Left lobe of liver (tissue), 2 donors: ENCODE measurements around the gene NPY5R. TPM values are rescaled to one million over a fixed set of nuclear protein-coding genes. Genes with fewer than 3 reads are reported as not detected.

Experiments
- ATAC-seq: fragments of 200-7000 bp; cut with Tn5 transposase; one replicate; pipeline ENCODE4 v1.9.1; 2020; ENCODE audit warnings: mild to moderate bottlenecking, moderate library complexity
- DNase-seq: peaks from one replicate; pipeline ENCODE4 v3.0.0-alpha.2; 2020; ENCODE audit warnings: low spot score
- total RNA-seq: library from RNA; stranded (reverse); gene quantifications from one replicate; pipeline ENCODE4 v1.2.1, GENCODE V29; 2021
- donor health status: DM: no; HTN: no; CAD: no; lungs with moderate emphysema.
- donor health status: DM: no; HTN: yes; CAD: no.

The NPY5R gene
- not detected for total RNA-seq

DNA sequence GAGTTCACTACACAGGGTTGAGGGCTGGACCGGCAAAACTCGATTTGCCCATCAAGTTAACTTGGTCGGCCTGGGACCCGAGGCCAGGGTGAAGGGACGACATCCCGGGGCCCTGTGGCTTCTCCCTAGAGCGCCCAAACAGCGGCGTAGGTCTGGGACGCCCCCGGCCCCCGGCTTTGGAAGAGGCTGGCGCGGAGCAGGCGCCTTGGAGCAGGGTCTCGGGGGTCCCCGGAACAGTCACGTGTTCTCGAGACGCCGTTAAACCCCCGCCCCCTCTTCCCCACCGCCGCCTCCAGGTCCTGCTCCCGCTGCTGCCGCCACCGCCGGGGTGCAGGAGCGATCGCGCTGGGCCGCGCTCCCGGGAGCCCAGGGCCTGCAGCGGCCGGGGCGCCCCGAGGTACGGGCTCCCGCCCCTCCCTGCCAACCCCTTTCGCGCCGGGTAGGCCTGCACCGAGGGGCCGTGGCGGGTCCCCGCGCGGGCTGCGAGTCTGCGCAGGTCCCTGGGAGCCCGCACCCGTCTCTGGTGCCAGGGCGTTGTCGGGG lies at the start of gene NPY5R:
TSS of gene NPY5R (plus strand) at position 289 of the 543 bp plus-strand sequence. CDS start 6,382 bp downstream, outside the sequence.
- DNase-seq (no peak), ATAC-seq (peak; percentile 50)

DNA sequence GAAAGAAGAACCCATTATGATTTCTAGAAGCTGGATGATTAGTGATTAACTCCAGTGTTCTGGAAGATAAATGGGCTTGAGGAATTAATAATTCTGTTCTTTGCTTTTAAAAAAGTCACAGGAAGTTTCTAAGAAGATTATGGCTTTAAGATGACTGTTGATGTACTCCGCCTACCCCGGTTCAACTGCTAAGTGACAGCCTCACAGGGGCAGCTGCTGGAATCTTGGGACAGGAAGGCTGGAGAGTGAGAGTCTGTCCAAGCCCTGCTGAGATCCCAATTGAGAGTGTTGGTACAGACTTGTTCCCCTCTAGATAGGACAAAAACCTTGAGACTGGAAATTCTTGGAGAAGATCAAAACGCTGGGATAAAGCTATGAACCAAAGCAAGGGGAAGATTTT lies 48.6 kb upstream of the NPY5R start:
- DNase-seq (no peak), ATAC-seq (no peak)

DNA sequence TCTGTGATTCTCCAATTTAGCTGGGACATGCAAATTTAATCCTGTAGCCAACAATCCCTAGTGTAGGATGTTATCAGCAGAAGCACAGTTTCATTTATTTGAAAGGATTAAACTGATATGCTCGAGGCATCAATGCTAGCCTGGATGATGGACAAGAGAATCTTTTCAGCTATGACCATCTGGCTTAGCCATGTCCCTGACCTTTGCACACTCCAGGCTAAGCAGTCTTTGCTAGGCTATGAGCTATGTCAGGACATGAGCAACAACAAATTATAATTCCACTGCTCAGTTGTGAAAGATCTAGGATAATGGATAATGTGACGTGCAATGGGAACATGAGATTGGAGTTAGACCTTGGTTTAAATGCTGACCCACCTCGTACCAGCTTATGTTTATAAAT lies 43.2 kb upstream of the NPY5R start:
- no peak for DNase-seq
- ATAC-seq, result no peak

DNA sequence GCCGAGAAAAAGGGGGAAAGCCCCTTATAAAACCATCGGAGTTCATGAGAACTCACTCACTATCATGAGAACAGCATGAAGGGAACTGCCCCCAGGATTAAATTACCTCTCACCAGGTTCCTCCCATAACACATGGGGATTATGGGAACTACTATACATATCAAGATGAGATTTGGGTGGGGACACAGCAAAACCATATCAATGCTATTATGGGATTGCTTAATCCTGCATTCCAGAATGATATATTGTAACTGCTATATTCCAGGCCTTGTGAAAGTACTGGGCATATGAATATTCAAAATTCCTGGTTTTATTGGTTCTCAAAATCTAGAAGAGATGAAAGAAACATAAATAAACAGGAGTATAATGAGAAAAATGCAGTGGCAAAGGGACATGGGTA lies 40.6 kb upstream of the NPY5R start:
- no peak for ATAC-seq
- DNase-seq, result no peak

DNA sequence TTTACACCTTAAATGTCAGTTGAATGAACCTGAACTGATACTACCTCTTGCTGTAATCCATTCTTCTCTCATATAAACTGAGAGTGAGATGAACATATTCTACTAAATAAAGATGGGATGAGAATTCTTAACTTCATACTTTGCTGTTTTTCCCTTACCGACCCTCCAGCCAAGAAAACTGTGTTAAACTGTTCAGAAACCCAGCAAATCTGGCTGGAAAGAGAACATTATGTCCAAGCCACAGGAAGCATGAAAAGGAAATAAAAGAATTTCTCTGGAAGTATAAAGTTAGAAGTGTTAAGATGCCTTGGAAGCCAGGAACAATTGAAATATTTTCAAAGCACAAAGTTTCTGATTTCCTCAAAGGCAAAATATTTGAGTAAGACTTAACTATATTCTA lies 34.2 kb upstream of the NPY5R start:
- DNase-seq (no peak), ATAC-seq (no peak)

DNA sequence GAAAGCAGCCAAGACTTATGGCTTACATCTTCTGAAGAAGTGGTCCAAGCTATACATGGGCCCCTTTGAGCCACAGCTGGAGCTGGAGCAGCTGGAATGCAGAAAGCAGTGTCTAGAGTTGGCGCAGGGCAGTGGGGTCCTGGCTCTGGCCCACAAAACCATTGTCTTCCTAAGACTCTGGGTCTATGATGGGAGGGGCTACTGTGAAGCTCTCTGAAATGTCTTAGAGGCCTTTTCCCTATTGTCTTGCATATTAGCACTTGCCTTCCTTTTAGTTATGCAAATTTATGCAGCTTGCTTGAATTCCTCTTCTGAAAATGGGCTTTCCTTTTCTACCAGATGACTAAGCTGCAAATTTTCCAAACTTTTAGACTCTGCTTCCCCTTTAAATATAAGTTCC lies 26.6 kb upstream of the NPY5R start:
- DNase-seq, result no peak
- no peak for ATAC-seq

DNA sequence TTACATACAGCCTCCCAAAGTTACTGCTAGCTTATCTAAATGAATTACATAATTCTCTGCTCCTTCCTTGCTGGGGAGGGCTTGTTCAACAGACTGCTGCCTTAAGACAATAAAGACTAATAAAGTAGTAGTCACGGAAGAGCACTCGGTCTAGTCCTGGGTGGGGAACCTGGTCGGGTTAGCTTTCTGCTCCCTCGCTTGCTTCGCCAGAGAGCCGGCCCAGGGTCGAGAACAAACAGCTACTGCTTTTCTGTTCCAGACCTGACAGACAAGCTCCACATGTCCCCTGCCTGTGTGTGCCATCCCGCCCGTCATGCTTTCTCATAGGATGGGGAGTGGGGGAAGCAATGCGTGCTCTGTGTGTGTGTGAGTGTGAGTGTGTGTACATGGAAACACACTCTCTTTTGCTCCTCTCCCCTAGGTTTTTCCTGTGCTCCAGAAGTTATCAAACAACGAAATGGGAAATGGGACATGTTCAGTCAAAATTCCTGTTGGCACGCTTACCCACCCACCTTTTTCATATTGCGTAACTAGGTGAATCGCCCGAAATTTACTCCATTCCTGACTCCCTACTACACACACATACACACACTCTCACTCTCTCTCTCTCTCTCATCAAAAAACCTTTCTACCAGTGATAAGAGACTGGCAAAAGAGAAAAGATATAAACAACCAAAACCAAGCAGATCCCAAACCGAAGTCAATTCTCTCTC lies 12.6 kb upstream of the NPY5R start:
- ATAC-seq (peak; percentile 4), DNase-seq (no peak)

DNA sequence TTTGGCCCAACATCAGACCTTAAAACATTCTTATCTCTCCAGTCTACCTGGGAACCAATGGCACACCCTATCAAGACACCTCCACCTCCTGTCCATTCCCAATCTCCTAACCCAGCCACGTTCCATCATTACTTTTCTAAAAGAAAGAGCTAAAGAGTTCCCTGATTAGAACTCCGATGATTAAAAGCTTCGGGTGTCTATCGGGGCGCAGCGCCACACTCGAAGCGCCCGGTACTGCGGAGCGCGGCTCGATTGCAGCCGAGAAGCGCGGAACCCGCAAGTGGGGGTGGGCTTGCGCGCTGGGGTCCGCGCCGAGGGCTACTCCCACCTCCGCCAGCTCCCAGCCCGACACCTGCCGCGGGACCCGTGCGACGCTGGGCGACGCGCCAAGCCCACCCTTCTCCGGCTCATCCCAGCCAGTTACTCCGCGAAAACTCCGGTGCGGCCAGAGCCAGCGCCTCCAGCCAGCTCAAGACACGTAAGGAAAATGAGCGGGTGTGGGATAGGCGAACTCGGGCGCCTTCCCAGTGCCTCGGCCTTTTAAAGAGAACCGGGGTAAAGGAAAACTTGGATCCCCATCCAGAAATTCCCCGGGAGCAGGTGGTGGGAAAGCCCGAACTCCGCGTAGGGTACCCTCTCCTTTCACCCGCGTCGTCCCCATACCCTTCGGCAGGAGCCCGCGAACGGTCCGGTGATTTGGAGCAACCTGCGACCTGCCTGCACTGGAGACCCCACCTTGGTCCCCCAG lies 11.9 kb upstream of the NPY5R start:
- ATAC-seq, result peak; percentile 29

DNA sequence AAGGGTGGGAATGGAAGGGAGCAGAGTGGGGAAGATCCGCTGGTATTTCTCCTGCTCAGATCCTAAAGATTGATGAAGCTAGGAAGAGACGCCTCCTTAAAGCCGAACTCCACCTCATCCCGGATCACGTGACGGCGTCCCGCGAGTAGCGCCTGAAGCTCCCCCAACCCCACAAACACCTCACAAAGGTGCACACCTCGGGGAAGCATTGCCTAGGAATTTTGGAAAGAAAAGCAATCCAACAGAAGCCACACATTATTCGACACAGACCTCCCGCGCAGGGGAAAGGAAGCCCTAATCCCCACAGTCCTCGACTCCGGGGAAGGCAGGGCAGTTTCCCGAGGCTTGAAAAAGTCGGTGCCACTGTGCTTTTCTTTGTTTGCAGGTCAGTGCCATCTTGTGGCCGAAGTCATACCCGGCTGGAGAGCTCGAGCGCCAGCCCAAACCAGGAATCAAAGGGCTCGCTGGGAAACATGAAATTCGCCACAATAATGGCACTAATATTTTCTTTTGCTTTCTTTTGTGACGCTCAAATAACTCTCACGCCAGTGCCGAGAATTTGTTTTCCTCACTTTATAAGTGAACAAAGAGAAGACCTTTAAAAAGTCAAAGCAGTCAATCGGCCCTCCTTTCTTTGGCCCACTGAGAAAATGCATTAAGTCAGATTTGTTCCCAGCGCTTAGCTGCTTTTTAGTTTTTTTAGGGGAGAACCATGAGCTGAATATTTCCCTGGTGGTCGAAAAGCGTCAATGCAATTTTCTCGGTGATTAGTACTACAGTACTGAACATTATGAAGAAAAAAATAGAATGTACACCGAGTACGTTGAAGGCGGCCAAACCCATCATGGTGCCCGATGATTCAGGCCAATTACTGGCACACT lies 10.9 kb upstream of the NPY5R start, which contains the start of gene NPY1R:
TSS of gene NPY1R (minus strand) at position 71 of the 881 bp plus-strand sequence. CDS start 6,042 bp downstream, outside the sequence.
- DNase-seq (peak; percentile 73), ATAC-seq (peak; percentile 98)

More for the DNA sequence above, 11.9 kb upstream of the NPY5R start:
- DNase-seq, result no peak

DNA sequence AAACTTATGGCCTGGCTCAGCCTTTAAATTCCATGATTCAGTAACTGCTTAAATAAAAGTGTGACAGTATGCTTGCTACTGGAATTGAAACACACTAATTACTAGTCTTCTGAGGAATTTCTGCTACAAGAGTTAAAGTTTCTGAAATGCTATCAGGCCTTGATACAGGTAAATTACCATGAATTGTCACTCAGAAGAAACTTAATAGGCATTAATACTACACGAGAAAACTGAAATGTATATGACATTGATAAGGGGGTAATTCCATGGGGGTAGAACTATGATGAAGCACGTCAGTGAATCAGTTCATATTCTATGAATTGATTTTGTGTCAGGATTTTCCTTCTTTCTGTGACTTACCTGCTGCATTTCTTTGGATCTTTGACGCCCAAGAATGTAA lies 8.3 kb upstream of the NPY5R start:
- DNase-seq, result no peak
- no peak for ATAC-seq

DNA sequence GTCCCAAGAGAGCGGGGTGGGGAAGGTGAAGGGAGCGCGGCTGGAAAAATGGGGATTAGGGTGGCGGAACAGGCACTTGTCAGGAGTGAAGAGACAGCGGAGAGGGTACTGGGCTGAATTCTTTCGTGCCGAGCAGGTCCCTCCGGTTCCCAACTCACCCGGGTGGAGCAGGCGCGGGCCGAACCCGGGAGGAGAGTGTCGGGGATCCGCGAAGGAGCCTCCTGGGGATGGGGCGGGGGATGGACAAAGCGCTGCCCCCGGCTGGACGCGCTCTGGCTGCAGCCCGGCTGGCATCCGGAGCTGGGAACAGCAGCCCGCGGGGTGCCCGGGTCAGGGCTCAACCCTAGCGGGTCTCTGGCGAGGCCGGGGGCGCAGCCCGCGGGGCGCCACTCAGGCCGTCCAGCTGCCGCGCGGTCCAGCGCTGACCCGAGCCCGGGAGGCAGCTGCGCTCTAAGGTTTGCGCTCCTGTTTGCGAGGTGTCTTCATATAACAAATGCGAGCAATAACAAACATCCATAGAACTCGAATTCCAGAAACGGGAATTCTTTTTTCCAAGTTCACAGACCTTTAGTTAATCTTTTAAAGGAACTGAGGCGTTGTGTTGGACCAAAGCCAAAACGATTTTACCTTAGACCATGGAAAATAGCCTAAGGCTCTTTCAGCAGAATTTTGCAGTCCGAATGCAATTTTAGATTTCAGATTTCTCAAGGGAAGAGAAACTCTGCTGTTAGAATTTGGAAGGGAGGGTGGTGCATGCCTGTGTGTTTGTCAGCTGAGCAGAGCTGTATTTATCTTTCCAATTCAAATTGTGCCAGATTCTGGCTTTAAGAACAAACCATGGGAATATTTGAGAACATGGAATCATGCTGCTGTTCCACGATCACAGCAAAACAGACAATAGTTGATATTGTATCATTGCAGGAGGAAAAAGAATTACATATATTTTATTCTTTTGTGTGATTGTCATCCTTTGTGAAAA lies 744 bp downstream of the NPY5R start:
- DNase-seq (no peak), ATAC-seq (peak; percentile 53)

DNA sequence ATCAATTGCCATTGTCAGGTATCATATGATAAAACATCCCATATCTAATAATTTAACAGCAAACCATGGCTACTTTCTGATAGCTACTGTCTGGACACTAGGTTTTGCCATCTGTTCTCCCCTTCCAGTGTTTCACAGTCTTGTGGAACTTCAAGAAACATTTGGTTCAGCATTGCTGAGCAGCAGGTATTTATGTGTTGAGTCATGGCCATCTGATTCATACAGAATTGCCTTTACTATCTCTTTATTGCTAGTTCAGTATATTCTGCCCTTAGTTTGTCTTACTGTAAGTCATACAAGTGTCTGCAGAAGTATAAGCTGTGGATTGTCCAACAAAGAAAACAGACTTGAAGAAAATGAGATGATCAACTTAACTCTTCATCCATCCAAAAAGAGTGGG lies 7.0 kb downstream of the NPY5R start:
- no peak for ATAC-seq
- no peak for DNase-seq

DNA sequence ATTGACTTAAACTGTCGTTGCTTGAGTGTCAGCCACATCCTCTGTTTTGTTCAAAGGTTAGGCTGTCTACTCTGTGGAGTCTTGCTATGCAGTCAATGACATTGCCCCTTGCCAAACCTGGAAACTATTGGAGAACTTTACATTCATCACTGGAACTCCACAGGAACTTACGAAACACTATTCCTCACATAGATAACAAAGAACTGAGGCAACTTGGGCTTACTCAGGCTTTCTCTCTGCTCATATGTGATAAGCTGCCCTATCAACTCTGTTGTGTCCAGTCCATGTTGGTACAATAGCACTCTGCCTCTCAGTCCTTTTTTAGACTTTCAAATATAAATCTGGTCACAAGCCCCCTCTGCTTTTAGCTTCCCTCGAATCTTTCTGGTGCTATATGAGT lies 9.4 kb downstream of the NPY5R start:
- no peak for ATAC-seq
- no peak for DNase-seq

DNA sequence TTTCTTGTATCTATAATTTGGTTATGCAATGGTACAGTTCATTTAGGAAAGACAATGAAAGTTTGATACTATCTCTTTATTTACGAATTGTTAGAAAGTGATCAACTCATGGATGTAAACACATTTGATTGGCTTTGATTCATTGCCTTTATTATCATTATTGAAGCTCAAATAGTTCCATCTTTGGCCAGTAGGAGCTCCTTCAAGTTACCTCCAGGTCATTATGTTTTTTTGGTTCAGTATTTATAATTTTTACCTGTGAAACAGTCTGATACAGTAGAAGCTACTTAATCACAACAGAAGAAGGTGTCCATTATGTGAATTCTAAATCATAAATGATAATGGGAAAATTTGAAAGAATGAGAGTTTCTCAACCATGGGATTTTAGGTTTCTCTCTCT lies 12.4 kb downstream of the NPY5R start:
- no peak for ATAC-seq
- DNase-seq, result no peak

DNA sequence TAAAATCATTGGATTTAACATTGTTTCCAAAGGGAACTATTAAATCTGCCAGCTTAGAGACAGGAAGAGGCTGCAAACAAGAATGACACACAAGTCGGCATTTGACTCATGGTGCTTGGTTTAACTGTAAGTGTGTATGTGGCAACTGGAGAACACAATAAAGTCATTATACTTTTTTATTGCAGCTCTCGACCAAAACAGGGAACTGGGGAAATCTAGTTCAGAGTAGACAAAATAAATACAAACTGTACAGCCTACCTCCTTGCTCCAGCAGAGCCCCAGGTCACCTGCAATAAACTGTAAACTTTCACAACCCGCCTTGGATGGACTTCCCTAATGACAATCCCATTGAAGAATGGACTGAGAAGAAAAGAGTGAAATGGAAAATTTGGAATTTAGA lies 24.0 kb downstream of the NPY5R start:
- no peak for ATAC-seq
- DNase-seq, result no peak

DNA sequence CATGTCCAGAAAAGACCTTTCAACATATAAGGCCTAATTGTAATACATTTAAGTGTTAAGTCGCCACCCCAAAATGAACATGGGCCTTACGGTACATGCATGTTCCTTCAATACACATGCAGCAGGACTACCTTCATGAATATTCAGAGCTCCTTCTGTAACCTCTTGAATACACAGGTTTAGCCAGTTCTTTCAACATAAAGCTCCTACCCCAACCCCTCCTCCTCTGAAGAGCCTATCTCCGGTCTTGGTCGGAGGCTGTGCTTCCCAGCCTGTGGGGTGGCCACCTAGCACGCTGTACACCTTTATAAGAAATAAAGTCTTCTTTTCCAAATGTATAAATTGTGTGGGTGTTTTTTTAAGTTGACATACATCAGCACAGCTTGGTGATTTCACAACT lies 28.3 kb downstream of the NPY5R start:
- no peak for ATAC-seq
- DNase-seq, result no peak

DNA sequence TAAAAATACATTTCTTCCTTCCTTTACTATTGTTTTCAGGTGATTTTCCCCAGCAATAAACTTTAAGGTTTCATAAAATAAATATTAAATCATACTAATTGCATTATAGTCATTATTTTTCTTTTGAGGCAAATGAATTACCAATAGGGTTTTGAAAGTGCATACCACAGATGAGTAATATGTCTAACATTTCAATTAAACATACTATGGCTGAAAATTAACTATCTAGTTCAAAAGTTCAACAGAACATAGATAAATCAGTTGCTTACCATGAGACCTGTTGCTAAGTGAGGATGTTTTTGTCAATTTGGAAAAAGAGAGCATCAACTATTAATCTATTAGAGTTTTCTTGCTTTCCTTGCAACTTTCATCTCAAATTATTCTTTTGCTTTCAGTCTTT lies 35.0 kb downstream of the NPY5R start:
- ATAC-seq, result no peak
- no peak for DNase-seq

DNA sequence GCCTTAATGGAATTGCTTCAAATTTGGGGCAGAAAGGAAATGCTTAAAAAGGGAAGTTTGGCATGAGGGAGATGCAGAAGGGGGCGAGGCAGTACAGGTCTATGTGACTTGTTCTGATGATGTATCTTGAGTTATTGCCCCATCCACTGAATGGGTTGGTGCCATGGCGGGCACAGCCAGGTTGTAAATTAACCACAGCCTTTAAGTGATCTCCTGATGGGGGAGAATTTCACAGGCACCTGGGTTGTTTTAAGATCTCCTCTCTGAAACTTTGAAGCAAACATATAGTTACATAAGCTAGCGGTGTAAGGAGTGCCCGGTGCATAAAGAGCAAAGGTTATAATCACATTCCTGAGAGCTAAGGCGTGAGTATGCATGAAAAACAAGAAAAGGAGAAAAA lies 37.0 kb downstream of the NPY5R start:
- DNase-seq, result no peak
- ATAC-seq, result no peak

DNA sequence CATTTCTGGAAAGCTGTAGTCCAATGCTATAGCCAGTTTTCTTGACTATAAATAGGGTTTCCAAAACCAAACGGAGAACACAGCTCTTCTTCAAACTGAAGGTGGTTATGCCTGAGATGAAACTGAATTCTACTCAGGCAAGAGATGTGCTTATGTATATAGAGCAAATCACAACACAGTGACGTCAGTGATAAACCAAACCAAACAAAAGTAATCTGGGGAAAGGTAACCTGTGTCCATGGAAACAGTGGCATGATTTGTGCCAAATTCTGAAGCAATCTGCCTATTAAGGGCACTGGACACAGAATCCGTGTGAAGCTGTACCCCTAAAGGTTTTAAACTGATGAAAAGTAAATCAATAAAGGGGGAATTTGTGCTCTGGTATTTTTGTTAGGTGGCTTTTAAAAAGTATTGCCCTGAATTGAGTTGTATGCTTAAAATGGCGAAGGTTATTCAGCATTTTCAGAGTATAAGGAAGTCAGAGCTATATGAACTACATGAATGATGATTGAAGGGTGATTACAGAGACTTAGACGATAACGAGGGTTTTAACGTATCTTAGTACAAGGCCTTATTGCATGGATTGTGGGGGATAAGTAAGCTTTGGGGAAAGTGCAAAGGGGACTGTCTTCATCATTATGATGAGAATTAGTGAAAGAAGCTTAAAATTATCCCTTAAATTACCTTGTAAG lies 38.6 kb downstream of the NPY5R start:
- no peak for DNase-seq
- ATAC-seq, result peak; percentile 13
